AML-193 (cell line): ENCODE data around the gene NPFF.
"Not testable (repeated sequence)": the region's sequence is repeated elsewhere in the genome, so short reads cannot be mapped to it uniquely, and the experiment has no call there.

Source experiments
- DNase-seq, 2 experiments: peaks; one replicate each; lab custom pipeline; 2025; lab: John Stamatoyannopoulos, UW

Gene NPFF, protein sequence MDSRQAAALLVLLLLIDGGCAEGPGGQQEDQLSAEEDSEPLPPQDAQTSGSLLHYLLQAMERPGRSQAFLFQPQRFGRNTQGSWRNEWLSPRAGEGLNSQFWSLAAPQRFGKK

DNA sequence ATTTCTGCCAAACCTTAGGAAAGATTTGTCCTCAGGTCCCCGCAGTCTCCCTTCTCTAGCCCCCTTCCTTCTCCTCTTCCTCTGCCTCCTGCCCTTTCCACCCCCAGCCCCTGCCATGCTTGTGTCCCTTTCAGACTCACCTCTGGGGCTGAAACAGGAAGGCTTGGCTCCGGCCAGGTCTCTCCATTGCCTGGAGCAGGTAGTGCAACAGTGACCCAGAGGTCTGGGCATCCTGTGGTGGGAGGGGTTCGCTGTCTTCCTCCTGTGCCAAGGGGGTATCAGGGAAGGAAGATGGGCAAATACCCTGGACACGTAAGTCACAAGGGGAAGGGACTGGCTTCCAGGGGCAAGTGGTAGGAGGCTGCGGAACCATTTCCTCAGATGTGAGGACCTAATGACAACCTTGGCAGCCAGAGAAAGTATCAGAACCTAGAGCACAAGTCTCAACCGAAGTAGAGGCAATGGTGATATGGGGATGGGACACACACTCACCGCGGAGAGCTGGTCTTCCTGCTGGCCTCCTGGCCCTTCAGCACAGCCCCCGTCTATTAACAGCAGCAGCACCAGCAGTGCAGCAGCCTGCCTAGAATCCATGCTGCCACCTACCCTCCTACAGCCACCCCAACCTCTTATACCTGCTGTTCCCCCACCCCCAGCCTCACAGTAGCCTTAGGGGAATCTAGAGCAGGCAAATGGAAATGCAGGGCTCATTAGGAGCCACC is at the start of gene NPFF:
Gene NPFF, minus strand, starts transcription at position 604 of the 722 bp plus-strand sequence. Its CDS starts 10 bp downstream, at position 594.
- no peak for DNase-seq

DNA sequence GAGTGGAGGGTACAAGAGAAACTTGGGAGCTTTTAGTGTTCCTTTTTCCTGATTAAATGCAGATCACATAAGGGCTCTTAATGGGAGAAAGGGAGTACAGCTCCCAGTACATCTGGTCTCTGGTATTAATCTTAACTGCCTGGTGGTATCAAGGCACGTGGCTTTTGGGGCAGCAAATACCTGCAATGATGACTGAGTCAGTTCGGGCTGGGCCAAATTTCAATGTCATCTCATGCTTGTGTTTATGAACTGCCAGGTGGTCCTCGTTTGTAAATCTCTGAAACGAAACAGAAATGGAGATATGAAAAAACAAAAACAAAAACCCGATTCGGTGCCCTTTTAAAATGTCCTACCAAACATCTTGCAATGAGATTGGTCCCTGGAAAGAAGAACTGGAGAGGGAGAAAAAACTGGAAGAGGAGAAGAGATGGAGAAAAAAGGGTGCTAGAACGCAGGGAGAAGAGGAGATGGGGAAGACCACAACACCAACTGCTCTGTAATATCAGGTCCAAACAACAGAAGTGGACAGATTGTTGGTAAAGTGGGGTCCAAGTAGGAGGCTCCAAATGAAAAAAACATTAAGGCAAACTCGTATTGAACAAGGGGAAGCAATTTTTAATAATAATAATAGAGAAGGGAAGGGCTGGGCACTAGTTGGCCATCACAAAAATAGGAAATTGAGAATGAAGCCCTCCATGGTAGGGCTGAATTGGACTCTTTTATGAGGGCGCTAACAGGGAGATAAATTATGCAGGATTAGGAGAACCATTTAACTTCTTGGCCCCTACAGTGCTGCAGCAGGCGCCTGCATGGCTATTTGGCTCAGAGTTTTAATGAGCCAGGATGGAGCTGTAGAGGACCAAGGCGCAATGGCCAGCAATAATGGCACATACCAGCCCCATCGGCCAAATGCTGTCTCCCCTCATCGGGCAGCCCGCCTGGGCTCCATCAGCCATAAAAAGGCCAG is 45.4 kb upstream of the NPFF start:
- DNase-seq: no peak

DNA sequence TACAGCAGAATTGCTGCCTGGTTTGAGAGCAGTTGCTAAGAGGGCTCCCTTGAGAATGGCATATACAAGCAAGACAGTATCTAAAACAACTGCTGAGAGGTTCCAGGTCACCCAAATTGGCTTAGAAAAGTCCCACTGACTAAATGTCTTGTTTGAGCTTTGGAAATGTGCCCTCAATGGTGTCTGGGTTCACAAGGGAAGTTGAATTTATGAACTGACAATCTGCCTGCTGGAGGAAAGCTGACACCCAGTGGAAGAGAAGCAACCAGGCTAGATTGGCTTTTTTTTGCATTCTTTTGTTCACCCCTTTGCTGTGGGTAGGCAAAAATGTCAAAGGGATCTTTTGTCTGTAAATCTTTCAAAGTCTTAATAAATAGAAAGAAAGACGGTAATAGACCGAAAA is 44.6 kb upstream of the NPFF start:
- DNase-seq: no peak

DNA sequence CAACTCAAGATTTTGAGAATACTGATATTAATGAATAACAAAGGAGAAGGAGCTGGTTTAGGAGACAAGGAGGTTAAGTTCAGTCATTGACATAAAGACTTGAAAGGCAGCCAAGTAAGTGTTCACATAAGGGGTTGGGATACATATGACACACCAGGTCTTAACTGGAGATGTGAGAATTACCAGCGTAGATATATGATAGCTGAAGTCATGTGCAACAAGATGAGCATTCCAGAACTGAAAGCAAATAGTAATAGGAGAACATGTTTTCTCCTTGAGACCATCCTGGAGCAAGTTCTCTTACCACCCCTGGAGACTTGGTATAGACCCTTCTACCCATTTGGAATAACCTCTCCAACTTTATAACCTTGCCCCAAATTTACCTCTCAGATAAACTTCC is 43.3 kb upstream of the NPFF start:
- DNase-seq: no peak

DNA sequence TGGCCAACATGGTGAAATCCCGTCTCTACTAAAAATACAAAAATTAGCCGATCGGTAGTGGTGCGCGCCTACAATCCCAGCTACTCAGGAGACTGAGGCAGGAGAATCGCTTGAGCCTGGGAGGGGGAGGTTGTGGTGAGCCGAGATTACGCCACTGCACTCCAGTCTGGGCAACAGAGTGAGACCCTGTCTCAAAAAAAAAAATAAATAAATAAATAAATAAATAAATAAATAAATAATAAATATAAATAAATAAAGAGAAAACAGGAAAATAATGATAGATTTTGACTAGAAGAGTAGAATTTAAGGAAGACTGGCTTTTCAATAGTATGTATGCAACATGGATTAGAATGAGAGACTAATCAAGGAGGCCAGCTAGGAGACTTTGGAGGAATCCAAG is 42.8 kb upstream of the NPFF start:
- not testable (repeated sequence) for DNase-seq

DNA sequence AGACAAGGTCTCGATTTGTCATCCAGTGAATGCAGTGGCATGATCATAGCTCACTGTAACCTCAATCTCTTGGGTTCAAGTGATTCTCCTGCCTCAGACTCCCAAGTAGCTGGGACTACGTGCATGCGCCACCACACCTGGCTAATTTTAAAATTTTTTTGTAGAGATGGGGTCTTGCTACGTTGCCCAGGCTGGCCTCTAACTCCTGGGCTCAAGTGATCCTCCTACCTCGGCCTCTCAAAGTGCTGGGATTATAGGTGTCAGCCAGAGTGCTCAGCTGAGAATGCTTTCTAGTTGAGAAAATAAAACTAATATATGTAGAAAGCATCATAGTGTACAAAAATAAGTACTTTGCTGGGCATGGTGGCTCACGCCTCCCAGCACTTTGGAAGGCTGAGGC is 41.1 kb upstream of the NPFF start:
- not testable (repeated sequence) for DNase-seq

DNA sequence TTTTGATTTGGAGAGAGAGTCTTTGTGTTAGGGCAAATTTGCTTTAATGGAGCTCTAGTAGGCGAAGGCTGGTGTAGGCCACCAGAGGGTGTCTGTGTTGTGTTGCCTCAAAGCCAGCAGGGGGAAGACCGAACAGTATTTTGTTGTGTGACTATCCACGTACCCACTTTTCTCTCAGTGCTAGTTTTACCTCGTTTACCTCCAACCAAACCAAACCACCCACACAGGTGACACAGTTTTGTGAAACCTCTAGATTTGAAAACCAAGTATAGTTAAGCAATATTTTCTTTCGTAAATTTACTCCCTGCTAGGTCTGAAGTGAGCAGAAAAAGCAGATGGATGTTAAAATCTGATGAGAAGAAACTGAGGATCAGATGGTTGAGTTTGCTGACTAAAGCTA is 36.3 kb upstream of the NPFF start:
- DNase-seq: peak; percentile 47 to 68

DNA sequence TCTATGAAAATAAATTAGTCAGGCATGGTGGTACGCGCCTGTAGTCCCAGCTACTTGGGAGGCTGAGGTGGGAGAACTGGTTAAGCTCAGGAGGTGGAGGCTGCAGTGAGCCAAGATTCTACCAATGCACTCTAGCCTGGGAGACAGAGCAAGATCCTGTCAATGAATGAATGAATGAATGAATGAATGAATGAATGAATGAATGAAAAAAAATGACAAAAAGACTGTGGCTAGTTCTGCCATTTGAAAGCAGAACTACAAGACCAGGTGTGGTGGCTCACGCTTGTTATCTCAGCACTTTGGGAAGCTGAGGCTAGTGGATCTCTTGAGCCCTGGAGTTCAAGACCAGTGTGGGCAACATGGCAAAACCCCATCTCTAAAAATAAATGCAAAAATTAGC is 32.2 kb upstream of the NPFF start:
- DNase-seq: no peak

DNA sequence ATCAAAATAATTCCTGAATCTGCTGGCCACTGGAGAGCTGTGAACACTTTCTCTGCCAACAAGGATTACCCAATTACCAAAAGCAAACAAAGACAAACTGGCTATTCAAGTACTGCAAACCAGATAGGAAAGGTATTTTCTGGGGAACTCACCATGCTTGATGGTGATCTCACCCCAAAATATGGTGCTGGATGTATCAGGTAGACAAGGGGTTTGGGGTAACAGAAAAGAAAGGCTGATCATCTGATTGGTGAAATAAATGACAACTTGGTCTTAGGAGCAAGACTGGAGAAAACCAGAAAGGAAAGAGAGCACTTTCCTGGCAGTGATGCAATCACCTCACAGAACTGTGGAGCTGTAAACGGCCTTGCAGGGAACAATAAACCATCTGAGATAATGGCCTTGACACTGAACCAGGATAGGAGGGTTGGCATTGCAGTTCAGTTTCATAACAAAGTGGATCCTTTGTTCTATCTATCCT is 31.0 kb upstream of the NPFF start:
- DNase-seq: no peak

DNA sequence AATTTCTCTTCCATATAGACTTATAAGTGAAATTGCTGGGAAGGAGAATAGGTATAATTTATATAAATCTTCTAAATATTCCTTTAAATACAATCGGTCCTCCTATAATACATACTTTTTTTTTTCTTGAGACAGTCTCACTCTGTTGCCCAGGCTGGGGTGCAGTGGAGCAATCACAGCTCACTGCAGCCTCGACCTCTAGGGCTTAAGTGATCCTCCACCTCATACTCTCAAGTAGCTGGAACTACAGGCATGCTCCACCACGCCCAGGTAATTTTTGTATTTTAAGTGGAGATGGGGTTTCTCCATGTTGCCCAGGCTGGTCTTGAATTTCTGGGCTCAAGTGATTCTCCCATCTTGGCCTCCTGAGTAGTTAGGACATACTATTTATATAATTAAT is 29.7 kb upstream of the NPFF start:
- no peak for DNase-seq

DNA sequence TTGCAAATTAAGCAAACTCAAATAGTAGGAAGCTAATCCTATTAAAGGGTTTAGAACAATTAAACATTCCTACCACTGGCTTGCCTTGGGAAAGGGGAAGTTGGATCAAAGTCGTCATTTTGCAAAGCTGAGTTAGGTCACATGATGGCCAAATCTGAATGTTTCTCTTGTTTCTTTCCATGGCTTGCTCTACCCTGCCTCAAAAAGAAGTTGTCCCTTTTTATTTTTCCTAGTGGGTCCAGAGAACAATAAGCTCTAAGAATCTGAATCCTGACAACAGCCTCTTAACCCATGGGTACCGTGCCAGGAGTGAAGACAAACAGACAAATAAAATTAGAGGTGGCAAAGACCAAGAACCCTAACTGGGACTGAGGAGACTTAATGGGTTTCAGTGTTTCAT is 26.2 kb upstream of the NPFF start:
- DNase-seq: no peak

DNA sequence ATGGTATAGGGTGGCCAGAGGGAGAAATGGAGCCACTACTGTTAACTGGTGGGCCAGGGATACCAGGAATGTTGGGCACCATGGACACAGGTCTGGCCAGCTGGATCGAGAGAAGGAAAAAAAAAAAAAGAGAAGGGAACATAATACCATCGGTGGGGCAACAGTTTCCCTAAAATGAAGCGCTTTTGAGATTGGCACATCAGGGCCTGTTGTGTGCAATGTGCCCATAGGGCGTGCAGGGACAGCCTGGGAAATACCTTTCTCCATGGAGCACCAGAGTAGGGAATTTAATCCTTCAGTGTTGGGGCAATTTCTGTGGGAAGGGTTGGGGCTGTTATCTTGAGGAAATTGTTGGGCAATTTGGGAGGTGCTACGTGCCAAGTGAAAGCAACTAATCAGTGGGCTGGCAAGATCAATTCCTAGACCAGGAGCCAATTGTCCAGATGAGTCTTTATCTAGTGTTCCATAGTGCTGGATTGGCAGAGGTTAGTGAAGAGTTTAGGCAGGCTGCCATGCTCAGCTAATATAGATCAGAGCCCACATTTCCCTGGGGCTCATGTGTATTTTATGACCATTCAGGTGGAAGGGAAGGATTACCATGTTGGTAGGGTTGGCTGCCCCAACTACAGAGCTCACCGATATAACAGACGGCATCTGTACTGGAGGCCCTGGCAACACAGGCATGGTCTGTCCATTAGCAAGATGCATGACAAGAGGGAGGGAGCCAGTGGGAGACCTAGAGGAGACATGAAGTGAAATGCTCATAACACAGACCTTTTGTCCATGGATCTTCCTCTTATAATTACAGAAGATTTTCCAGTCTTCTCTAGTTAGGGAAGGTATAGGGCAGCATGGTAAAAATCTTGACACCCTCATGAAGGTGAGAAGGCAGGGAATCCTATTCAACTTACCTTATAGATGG is 25.5 kb upstream of the NPFF start:
- no peak for DNase-seq

DNA sequence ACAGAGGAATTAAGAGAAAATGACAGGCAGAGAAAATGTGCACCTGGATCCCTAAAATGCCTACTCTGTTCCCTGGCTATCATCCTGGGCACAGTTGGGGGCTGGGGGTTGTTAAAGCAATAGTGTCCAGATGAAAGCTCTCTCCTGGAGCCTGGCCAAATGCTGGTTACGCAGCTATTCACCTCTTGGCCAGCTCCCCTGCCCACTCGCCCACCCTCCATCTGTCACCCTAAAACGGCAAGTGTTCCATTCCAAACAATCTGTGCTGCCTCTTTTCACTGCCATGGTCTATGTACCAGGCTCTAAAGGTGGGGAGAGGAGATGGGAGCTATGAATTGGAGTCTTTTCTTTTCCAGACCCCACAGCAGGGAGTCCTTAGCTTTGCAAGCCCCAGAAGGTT is 24.7 kb upstream of the NPFF start:
- no peak for DNase-seq

DNA sequence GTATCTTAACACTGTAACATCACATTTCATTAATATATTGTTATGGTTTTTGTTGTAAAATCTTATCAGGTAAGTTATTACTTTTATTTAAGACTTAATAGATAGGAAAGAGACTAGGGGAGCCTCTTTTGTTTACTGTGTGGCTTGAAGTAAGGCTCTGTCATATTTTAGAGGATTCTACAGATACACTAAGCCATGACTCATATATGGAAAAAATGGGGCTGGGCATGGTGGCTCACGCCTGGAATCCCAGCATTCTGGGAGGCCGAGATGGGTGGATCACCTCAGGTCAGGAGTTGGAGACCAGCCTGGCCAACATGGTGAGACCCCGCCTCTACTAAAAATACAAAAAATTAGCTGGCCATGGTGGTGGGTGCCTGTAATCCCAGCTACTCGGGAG is 23.6 kb upstream of the NPFF start:
- DNase-seq: no peak

DNA sequence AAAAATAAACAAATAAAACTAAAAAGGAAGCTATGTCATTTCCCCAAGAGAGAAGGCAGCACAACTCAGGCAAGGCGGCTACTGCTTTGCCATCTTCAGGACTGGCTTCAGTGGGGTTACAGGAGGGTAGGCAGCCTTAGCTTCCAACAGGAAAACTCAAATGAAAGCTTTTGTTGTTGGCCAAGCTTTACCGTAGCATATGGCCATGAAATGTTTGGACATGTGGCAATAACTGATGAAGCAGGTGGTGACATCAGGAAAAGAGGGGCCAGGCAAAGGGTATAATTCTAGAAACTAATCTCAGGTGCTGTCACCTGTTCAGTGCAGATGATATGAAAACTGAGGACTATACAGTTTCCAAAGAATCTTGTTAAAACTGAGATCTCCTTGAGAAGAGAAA is 22.8 kb upstream of the NPFF start:
- DNase-seq: no peak

DNA sequence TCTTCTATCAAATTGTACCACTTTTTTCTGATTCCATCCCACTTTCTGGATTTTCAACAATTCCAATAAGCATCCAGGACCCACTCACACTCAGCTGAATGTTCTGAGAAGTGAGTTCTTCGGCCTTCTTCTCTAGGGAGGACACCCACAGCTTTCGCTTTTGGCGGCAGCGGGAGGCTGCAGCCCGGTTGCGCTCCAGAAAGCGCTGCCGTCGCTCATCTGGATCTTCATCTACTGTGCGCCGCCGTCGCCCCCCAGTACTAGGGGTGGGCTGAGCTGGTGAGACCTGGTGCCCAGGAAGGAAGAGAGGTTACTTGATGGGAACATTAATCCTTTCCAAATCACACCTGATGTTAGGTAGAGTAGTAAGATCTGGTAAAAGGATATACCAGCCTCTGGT is 17.2 kb upstream of the NPFF start:
- DNase-seq: no peak

DNA sequence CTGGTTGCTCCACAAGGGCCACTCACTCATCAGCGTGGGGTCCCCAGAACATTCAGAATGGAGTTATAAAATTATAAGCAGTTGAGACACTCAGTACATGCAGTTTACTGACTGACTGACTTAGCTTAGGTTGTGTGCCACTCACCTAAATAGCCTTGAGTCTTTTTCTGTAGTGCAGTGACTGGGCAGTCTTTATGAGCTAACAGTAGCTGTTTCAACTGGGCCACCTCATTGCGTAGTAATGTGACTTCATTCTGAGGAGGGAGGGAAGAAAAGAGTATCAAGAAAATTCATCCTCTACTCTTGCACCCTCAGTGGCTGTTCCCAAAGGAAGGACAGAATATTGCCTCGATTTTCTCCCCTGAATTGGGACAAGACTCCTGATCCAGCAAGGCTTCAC is 15.8 kb upstream of the NPFF start:
- no peak for DNase-seq

DNA sequence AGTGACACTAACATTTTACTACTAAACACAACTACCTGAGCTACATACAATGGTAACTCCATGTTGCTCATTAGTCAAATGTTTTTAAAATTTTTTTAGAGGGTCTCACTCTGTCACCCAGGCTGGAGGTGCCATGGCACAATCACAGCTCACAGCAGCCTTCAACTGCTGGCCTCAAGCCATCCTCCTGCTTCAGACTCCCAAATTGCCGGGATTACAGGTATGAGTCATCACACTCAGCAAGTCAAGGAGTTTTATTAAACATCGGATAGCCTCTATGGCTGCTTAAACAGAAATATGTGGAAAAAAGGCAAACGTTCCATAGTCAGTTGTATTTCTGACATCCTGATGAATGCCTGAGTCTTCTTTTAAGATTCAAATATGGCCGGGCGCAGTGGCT is 11.1 kb upstream of the NPFF start:
- no peak for DNase-seq

DNA sequence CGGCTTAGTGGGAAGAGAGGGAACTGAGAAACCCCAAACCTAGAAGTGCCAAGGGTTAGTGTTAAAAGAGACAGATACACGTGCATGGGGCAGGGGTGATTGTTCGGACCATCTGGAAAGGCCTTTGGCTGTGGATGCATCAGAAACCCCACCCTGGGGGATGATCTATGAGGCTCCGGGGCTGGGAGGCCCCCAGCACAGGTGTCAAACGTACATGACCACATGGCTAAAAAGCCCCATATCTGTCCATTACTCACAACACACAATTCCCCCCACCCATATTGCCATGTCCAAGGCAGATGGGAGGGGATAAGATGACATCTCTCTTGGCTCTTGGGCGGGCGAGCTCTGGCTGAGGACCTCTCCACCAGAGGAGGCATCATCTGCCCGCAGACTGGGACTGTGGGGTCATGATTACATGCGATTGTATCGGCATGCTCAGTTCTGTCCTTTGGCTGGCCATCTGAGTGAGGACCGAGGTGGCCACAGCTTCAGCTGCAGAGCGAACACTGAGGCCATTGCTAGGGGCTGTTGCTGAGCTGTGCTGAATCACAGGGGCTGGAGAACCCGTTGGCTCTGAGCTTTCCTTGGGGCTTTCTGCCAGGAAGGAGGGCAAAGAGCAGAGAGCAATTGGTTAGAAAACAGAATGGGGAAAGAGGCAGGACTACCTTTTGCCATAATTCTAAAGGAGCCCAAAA is 9.6 kb upstream of the NPFF start:
- no peak for DNase-seq

DNA sequence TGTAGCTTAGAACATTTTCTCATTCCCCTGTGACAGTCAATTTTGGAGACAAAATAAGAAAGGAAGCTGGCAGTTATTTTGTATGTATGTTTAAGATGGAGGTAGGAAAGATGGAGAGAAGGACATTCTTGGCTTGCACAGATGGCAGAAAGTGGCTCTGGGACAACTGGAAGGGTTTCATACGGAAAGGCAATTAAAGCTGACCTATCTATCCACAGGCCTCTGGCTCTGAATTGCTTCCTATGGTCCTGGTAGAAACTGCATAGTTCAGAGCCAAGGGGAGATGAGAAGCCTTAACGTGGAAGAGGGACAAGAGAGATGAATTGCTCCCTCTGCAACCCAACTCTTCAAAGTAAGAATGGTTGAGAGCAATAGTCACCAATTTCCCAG is 8.0 kb upstream of the NPFF start:
- no peak for DNase-seq

DNA sequence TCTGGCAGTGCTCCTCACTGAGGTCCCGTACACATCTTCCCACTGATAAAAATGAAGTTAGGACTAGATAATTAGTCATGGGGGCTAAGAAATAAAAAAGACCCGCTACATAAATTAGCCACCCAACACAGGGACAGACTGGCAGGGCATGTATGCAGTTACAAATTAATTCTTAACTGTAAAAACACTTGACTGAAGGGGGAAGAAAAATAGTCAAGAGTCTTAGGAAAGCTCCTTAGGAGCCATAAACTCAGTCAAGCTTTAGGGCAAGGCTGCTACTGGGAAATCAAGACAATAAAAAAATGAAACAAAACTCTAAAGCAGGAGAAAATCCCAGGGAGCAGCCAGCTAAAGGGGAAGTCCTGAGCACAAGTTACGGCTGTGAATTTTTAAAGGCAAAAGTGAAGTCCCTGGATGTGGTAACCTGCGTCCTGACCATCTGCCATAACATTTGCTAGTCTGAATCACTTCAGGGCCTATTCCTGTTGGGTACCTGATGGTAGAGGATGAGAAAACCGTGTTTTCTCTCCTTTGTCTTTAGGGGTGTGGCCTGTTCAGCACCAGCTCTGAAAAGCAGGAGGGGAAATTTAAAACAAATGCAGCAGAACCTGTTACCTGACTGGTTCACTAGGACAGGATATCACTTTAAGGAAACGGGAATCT is 7.5 kb upstream of the NPFF start:
- DNase-seq: no peak
